ENCODE data around the gene MPO.

MPO gene

GRCh38 chr17:58323366-58324055, 42.8 kb upstream of the MPO start:
- peaks cover 6% of the 10 kb centered on the region for H3K79me1 ChIP-seq (ENCODE audit: low read depth, low read length)
- no peaks in the 10 kb centered on the region for H3K9me3 ChIP-seq (replicated peaks in 1 of 2; ENCODE audit: control insufficient read depth in 2 of 2, insufficient read depth in 1 of 2, low read depth in 1 of 2, low read length in 2 of 2)
- peak overlapping the region; percentile 85 for H2BK5ac ChIP-seq (ENCODE audit: low read length)
- no peak overlapping the region for H3K9ac ChIP-seq (ENCODE audit: low read depth, low read length, poor library complexity)
- H2AK5ac ChIP-seq (ENCODE audit: low read depth, low read length) = peak overlapping the region; percentile 53
- H3K4me1 ChIP-seq (ENCODE audit: control insufficient read depth in 2 of 2, insufficient read depth in 1 of 2, low read depth in 1 of 2, low read length in 2 of 2) = peaks cover 6 to 29% of the 10 kb centered on the region in 2 donors
- peak overlapping the region; percentile 67 for H2AFZ ChIP-seq (ENCODE audit: low read length)
- H2BK120ac ChIP-seq (ENCODE audit: low read depth, low read length) = no peak overlapping the region
- peak overlapping the region; percentile 93 for H3K4me2 ChIP-seq (ENCODE audit: insufficient read depth, low read length, poor library complexity, severe bottlenecking)
- H3K18ac ChIP-seq (ENCODE audit: low read length) = peak overlapping the region; percentile 99
- H3K27me3 ChIP-seq (ENCODE audit: control insufficient read depth in 3 of 3, insufficient read depth in 3 of 3, low read depth in 1 of 3, low read length in 3 of 3) = peaks cover 0 to 29% (median 0%) of the 10 kb centered on the region in 3 experiments
- peak overlapping the region; percentile 1 for H2BK12ac ChIP-seq (ENCODE audit: low read length)
- H2BK15ac ChIP-seq (ENCODE audit: low read length) = peak overlapping the region; percentile 76
- peak overlapping the region; percentile 34 for H4K91ac ChIP-seq (ENCODE audit: low read depth, low read length, poor library complexity)
- H3K14ac ChIP-seq (ENCODE audit: low read length) = no peak overlapping the region
- H3K36me3 ChIP-seq (replicated peaks in 1 of 2; ENCODE audit: control insufficient read depth in 2 of 2, insufficient read depth in 2 of 2, low read length in 2 of 2) = peaks cover 0 to 8% of the 10 kb centered on the region in 2 donors
- WGBS, 2 donors (ENCODE audit: extremely low coverage in 2 of 2, insufficient read length in 2 of 2, insufficient replicate concordance in 1 of 2) = no CpG with 5 or more reads among the region's 8 CpGs
- DNase-seq (ENCODE audit: low spot score) = no peak
- H3K4ac ChIP-seq (ENCODE audit: low read length) = no peak overlapping the region
- no peak overlapping the region for H3K27ac ChIP-seq (replicated peaks; ENCODE audit: low read length)
- H4K8ac ChIP-seq (ENCODE audit: low read depth, low read length) = no peak overlapping the region
- H3K4me3 ChIP-seq (ENCODE audit: low read length in 2 of 2) = no peak overlapping the region
- H3K23ac ChIP-seq (ENCODE audit: low read depth, low read length, poor library complexity) = no peak overlapping the region

GRCh38 chr17:58322581-58323185, 41.9 kb upstream of the MPO start:
- Histone ChIP-seq H2BK120ac (ENCODE audit: low read depth, low read length) (no peak overlapping the region), H3K18ac (ENCODE audit: low read length) (peak overlapping the region; percentile 13), H2AK5ac (ENCODE audit: low read depth, low read length) (peak overlapping the region; percentile 86), H3K4me2 (ENCODE audit: insufficient read depth, low read length, poor library complexity, severe bottlenecking) (no peak overlapping the region), H3K14ac (ENCODE audit: low read length) (peak overlapping the region; percentile 10), H3K79me1 (ENCODE audit: low read depth, low read length) (peaks cover under 1% of the 10 kb centered on the region), H4K8ac (ENCODE audit: low read depth, low read length) (peak overlapping the region; percentile 55), H3K9ac (ENCODE audit: low read depth, low read length, poor library complexity) (peak overlapping the region; percentile 24), H2AFZ (ENCODE audit: low read length) (no peak overlapping the region), H2BK5ac (ENCODE audit: low read length) (peak overlapping the region; percentile 87), H3K27me3 (ENCODE audit: control insufficient read depth in 3 of 3, insufficient read depth in 3 of 3, low read depth in 1 of 3, low read length in 3 of 3) (peaks cover 0 to 29% (median 0%) of the 10 kb centered on the region in 3 experiments), H2BK15ac (ENCODE audit: low read length) (peak overlapping the region; percentile 2), H3K27ac (replicated peaks; ENCODE audit: low read length) (no peak overlapping the region), H3K23ac (ENCODE audit: low read depth, low read length, poor library complexity) (peak overlapping the region; percentile 34), H2BK12ac (ENCODE audit: low read length) (no peak overlapping the region), H3K9me3 (replicated peaks in 1 of 2; ENCODE audit: control insufficient read depth in 2 of 2, insufficient read depth in 1 of 2, low read depth in 1 of 2, low read length in 2 of 2) (no peaks in the 10 kb centered on the region), H3K36me3 (replicated peaks in 1 of 2; ENCODE audit: control insufficient read depth in 2 of 2, insufficient read depth in 2 of 2, low read length in 2 of 2) (peaks cover 0 to 8% of the 10 kb centered on the region in 2 donors), H3K4me1 (ENCODE audit: control insufficient read depth in 2 of 2, insufficient read depth in 1 of 2, low read depth in 1 of 2, low read length in 2 of 2) (peaks cover 0 to 23% of the 10 kb centered on the region in 2 donors), H3K4ac (ENCODE audit: low read length) (no peak overlapping the region), H4K91ac (ENCODE audit: low read depth, low read length, poor library complexity) (peak overlapping the region; percentile 23), H3K4me3 (ENCODE audit: low read length in 2 of 2) (no peak overlapping the region)
- no peak for DNase-seq (ENCODE audit: low spot score)
- no CpG with 5 or more reads among the region's 9 CpGs for WGBS, 2 donors (ENCODE audit: extremely low coverage in 2 of 2, insufficient read length in 2 of 2, insufficient replicate concordance in 1 of 2)

- H3K36me3 ChIP-seq (replicated peaks in 1 of 2; ENCODE audit: control insufficient read depth in 2 of 2, insufficient read depth in 2 of 2, low read length in 2 of 2) = peaks cover 0 to 8% of the 10 kb centered on the region in 2 donors
- no peak overlapping the region for H2BK15ac ChIP-seq (ENCODE audit: low read length)
- peaks cover 0 to 29% (median 0%) of the 10 kb centered on the region in 3 experiments for H3K27me3 ChIP-seq (ENCODE audit: control insufficient read depth in 3 of 3, insufficient read depth in 3 of 3, low read depth in 1 of 3, low read length in 3 of 3)
- peak overlapping the region in 1 of 2 donors; percentile 55 for H3K4me3 ChIP-seq (ENCODE audit: low read length in 2 of 2)
- H2BK12ac ChIP-seq (ENCODE audit: low read length) = no peak overlapping the region
- no CpG with 5 or more reads among the region's 18 CpGs for whole genome bisulfite sequencing, 2 donors (ENCODE audit: extremely low coverage in 2 of 2, insufficient read length in 2 of 2, insufficient replicate concordance in 1 of 2)
- no peaks in the 10 kb centered on the region for H3K79me1 ChIP-seq (ENCODE audit: low read depth, low read length)
- no peak overlapping the region for H4K91ac ChIP-seq (ENCODE audit: low read depth, low read length, poor library complexity)
- H2BK5ac ChIP-seq (ENCODE audit: low read length) = no peak overlapping the region
- H3K4me2 ChIP-seq (ENCODE audit: insufficient read depth, low read length, poor library complexity, severe bottlenecking) = no peak overlapping the region
- no peak overlapping the region for H3K9ac ChIP-seq (ENCODE audit: low read depth, low read length, poor library complexity)
- peak overlapping the region; percentile 67 for H3K18ac ChIP-seq (ENCODE audit: low read length)
- H3K14ac ChIP-seq (ENCODE audit: low read length) = no peak overlapping the region
- H2BK120ac ChIP-seq (ENCODE audit: low read depth, low read length) = no peak overlapping the region
- peak overlapping the region; percentile 10 for H2AK5ac ChIP-seq (ENCODE audit: low read depth, low read length)
- no peak for DNase-seq (ENCODE audit: low spot score)
- no peak overlapping the region for H2AFZ ChIP-seq (ENCODE audit: low read length)
- H3K27ac ChIP-seq (replicated peaks; ENCODE audit: low read length) = no peak overlapping the region
- H3K4ac ChIP-seq (ENCODE audit: low read length) = no peak overlapping the region
- peak overlapping the region; percentile 86 for H3K23ac ChIP-seq (ENCODE audit: low read depth, low read length, poor library complexity)
- H3K4me1 ChIP-seq (ENCODE audit: control insufficient read depth in 2 of 2, insufficient read depth in 1 of 2, low read depth in 1 of 2, low read length in 2 of 2) = peaks cover 0 to 19% of the 10 kb centered on the region in 2 donors
- H3K9me3 ChIP-seq (replicated peaks in 1 of 2; ENCODE audit: control insufficient read depth in 2 of 2, insufficient read depth in 1 of 2, low read depth in 1 of 2, low read length in 2 of 2) = no peaks in the 10 kb centered on the region
- H4K8ac ChIP-seq (ENCODE audit: low read depth, low read length) = peak overlapping the region; percentile 24
These were observed 41.1 kb upstream of the MPO start for GRCh38 chr17:58321571-58322525.

Measured in neuronal stem cell (in vitro differentiated cells).